ENCODE data around the gene TUBB2B. TPM values are rescaled to one million over a fixed set of nuclear protein-coding genes. Genes with fewer than 3 reads are reported as not detected.

TUBB2B gene
- total and polyA plus RNA-seq, 2 donors (not counting 1 experiment from before 2014, with no cell fraction given) = 14.7 TPM; not detected in 1

DNA sequence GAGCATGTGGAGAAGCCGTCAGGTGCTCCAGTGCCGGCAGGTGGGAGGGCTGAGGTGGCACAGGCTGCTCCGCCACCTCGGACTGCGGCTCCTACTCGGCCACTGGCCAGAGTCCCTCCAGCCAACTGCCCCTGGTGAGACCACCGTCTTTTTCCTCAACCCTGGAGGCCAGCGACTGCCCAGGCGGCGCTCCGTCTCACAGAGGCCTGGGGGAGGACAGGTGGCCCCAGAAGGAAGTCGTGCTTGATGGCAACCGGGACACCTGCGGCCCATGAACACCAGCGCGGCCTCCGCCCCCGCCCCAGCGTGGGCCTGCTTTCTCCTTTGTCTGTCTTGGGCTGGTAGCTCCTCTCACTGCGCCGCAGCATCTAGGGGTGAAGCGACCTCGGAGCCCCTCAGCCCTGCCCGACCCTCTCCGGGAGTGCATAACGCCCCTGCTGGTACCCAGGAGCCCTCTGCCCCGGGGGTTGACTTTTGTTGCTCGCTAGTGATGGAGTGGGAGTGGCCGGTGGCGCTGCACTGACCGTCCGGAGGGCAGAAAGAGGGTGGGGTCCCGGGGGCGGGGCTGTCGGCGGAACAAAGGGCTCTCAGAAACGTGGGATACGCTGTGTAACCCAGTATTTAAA, 706 bp upstream of the TUBB2B start:
- Histone ChIP-seq H3K4me2 (replicated peaks; ENCODE audit: low read depth, low read length, poor library complexity, severe bottlenecking) (peak overlapping the region; percentile 96), H3K9ac (ENCODE audit: low read length) (peak overlapping the region; percentile 65), H3K4me3 (ENCODE audit: control extremely low read depth in 1 of 5, extremely low read depth in 1 of 5, insufficient read depth in 1 of 5, low read depth in 2 of 5, low read length in 4 of 5) (peak overlapping the region in 4 of 5 experiments; percentile 24 to 58 (median 44)), H4K20me1 (ENCODE audit: control insufficient read depth, insufficient read depth, low read length, poor library complexity, severe bottlenecking) (no peaks in the 10 kb centered on the region), H3K27me3 (replicated peaks in 1 of 4; ENCODE audit: control extremely low read depth in 1 of 4, control insufficient read depth in 3 of 4, insufficient read depth in 4 of 4, low read length in 3 of 4) (peaks cover 0 to 70% (median 52%) of the 10 kb centered on the region in 4 experiments), H3K36me3 (replicated peaks in 1 of 2; ENCODE audit: control extremely low read depth in 1 of 2, control insufficient read depth in 1 of 2, extremely low read depth in 1 of 2, insufficient read depth in 2 of 2, low read length in 1 of 2) (no peaks in the 10 kb centered on the region), H3K27ac (ENCODE audit: low read length in 2 of 2) (no peak overlapping the region), H3K4me1 (ENCODE audit: control insufficient read depth in 2 of 2, insufficient read depth in 2 of 2, low read length in 2 of 2) (peaks cover 58 to 59% of the 10 kb centered on the region in 2 donors), H2AFZ (ENCODE audit: insufficient read depth, low read depth, low read length, poor library complexity, severe bottlenecking) (peak overlapping the region; percentile 69), H3K9me3 (ENCODE audit: control extremely low read depth in 1 of 3, control insufficient read depth in 2 of 3, insufficient read depth in 1 of 3, low read length in 2 of 3) (peaks cover 0 to 37% (median 0%) of the 10 kb centered on the region in 3 donors), H3K79me2 (ENCODE audit: control insufficient read depth, insufficient read depth, low read length) (no peaks in the 10 kb centered on the region)
- Mint-ChIP-seq H3K27ac (no peak overlapping the region), H3K4me1 (peaks cover 53% of the 10 kb centered on the region), H3K4me3 (peak overlapping the region; percentile 95), H3K27me3 (peaks cover 71% of the 10 kb centered on the region), H3K9me3 (ENCODE audit: insufficient read depth) (no peaks in the 10 kb centered on the region)
- ChIA-PET CTCF (interaction anchor here (2.7 kb wide), 1 partner anchor 65 kb away, joined by 11 read pairs; no protein-coding TSS in a partner anchor), POLR2A (interaction anchor here (0.5 kb wide), 1 partner anchor 66 kb away, joined by 4 read pairs; no protein-coding TSS in a partner anchor)
- TF ChIP-seq, protein P1, sequence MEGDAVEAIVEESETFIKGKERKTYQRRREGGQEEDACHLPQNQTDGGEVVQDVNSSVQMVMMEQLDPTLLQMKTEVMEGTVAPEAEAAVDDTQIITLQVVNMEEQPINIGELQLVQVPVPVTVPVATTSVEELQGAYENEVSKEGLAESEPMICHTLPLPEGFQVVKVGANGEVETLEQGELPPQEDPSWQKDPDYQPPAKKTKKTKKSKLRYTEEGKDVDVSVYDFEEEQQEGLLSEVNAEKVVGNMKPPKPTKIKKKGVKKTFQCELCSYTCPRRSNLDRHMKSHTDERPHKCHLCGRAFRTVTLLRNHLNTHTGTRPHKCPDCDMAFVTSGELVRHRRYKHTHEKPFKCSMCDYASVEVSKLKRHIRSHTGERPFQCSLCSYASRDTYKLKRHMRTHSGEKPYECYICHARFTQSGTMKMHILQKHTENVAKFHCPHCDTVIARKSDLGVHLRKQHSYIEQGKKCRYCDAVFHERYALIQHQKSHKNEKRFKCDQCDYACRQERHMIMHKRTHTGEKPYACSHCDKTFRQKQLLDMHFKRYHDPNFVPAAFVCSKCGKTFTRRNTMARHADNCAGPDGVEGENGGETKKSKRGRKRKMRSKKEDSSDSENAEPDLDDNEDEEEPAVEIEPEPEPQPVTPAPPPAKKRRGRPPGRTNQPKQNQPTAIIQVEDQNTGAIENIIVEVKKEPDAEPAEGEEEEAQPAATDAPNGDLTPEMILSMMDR (IDR thresholded peaks at IDR 0.05) = no peak
- TF ChIP-seq EZH2 (IDR thresholded peaks at IDR 0.05; ENCODE audit: borderline replicate concordance, insufficient read depth, low read depth, low read length, poor library complexity, severe bottlenecking) = no peak
- ATAC-seq (ENCODE audit: low read depth) (peak; percentile 35), DNase-seq (peak; percentile 70)
- intact Hi-C loops (cut with micrococcal nuclease) = no loop called here
- 1% methylated on average over 36 of the region's 38 CpGs for WGBS (ENCODE audit: insufficient coverage)
